ENCODE data around the gene ERF.

- TF ChIP-seq CTCF (IDR thresholded peaks at IDR 0.05; ENCODE audit: poor library complexity, severe bottlenecking) (no peak), POLR2AphosphoS5 (IDR thresholded peaks at IDR 0.05) (no peak), EZH2 (IDR thresholded peaks at IDR 0.05; ENCODE audit: borderline replicate concordance, insufficient read depth, low read length, poor library complexity, severe bottlenecking) (no peak), RAD21 (conservative IDR thresholded peaks at IDR 0.05) (no peak), TAF1 (IDR thresholded peaks at IDR 0.05; ENCODE audit: low read depth) (no peak)
- TF ChIP-seq, protein P1, sequence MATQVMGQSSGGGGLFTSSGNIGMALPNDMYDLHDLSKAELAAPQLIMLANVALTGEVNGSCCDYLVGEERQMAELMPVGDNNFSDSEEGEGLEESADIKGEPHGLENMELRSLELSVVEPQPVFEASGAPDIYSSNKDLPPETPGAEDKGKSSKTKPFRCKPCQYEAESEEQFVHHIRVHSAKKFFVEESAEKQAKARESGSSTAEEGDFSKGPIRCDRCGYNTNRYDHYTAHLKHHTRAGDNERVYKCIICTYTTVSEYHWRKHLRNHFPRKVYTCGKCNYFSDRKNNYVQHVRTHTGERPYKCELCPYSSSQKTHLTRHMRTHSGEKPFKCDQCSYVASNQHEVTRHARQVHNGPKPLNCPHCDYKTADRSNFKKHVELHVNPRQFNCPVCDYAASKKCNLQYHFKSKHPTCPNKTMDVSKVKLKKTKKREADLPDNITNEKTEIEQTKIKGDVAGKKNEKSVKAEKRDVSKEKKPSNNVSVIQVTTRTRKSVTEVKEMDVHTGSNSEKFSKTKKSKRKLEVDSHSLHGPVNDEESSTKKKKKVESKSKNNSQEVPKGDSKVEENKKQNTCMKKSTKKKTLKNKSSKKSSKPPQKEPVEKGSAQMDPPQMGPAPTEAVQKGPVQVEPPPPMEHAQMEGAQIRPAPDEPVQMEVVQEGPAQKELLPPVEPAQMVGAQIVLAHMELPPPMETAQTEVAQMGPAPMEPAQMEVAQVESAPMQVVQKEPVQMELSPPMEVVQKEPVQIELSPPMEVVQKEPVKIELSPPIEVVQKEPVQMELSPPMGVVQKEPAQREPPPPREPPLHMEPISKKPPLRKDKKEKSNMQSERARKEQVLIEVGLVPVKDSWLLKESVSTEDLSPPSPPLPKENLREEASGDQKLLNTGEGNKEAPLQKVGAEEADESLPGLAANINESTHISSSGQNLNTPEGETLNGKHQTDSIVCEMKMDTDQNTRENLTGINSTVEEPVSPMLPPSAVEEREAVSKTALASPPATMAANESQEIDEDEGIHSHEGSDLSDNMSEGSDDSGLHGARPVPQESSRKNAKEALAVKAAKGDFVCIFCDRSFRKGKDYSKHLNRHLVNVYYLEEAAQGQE (IDR thresholded peaks at IDR 0.05; ENCODE audit: borderline replicate concordance) = no peak
Measured at GRCh38 chr19:42229301-42229854, 25.6 kb downstream of the ERF start.
